CD14-positive monocyte (primary cell): ENCODE data around the gene ARHGAP15. TPM values are rescaled to one million over a fixed set of nuclear protein-coding genes. Genes with fewer than 3 reads are reported as not detected.

Experiments used
- DNase-seq, 3 donors: peaks; one replicate each; pipeline ENCODE4 v3.0.0-alpha.2; 2011 to 2022
- H2AFZ ChIP-seq: 2 replicates; pipeline ENCODE4 v1.6.0; 2012; ENCODE audit warnings: mild to moderate bottlenecking, low read depth, low read length, inconsistent platforms; ENCODE audit not compliant: insufficient read depth, poor library complexity, severe bottlenecking
- H3K27ac ChIP-seq, 2 donors: 1 replicate in 1 of 2; 2 replicates in 1 of 2; pipeline ENCODE4 v1.5.1; 2012 to 2013; ENCODE audit warnings: low read length in 2 of 2, control low read depth in 1 of 2, inconsistent platforms in 1 of 2, low read depth in 1 of 2, mild to moderate bottlenecking in 1 of 2
- H3K27me3 ChIP-seq, 2 donors: one replicate each; pipeline versions ENCODE4 v1.6.0 to v1.6.1; 2011 to 2013; ENCODE audit warnings: low read length in 2 of 2; ENCODE audit not compliant: control insufficient read depth in 2 of 2, insufficient read depth in 2 of 2
- H3K36me3 ChIP-seq, 2 donors: replicated peaks in 1 of 2; 1 replicate in 1 of 2; 2 replicates in 1 of 2; pipeline versions ENCODE4 v1.5.1 to v1.6.1; 2012 to 2013; ENCODE audit warnings: low read length in 2 of 2, control low read depth in 1 of 2, inconsistent platforms in 1 of 2, mild to moderate bottlenecking in 1 of 2; ENCODE audit not compliant: insufficient read depth in 2 of 2, control insufficient read depth in 1 of 2
- H3K4me1 ChIP-seq, 2 donors: 1 replicate in 1 of 2; 2 replicates in 1 of 2; pipeline versions ENCODE4 v1.5.1 to v1.6.1; 2012 to 2013; ENCODE audit warnings: low read length in 2 of 2, control low read depth in 1 of 2, inconsistent platforms in 1 of 2, mild to moderate bottlenecking in 1 of 2, moderate library complexity in 1 of 2; ENCODE audit not compliant: insufficient read depth in 2 of 2, control insufficient read depth in 1 of 2
- H3K4me2 ChIP-seq: replicated peaks from 2 replicates; pipeline ENCODE3; 2012; ENCODE audit warnings: low read length, moderate library complexity, mild to moderate bottlenecking; ENCODE audit not compliant: poor library complexity, severe bottlenecking; ENCODE audit errors: extremely low read depth
- H3K4me3 ChIP-seq, 3 experiments: fragments of 200-600 bp in 1 of 3; sonication (generic) in 1 of 3; replicated peaks in 1 of 3; 1 replicate in 2 of 3; 2 replicates in 1 of 3; pipeline ENCODE4 v1.5.1; 2011 to 2013; ENCODE audit warnings: low read length in 3 of 3, mild to moderate bottlenecking in 3 of 3, control low read depth in 2 of 3, low read depth in 2 of 3, inconsistent platforms in 1 of 3, moderate library complexity in 1 of 3
- H3K79me2 ChIP-seq: 2 replicates; pipeline ENCODE4 v1.6.0; 2012; ENCODE audit warnings: mild to moderate bottlenecking, control low read depth, inconsistent platforms, low read length, moderate library complexity; ENCODE audit not compliant: insufficient read depth
- H3K9ac ChIP-seq: 2 replicates; pipeline ENCODE4 v1.6.0; 2017; ENCODE audit warnings: low read length, mild to moderate bottlenecking; ENCODE audit not compliant: insufficient read depth, poor library complexity, severe bottlenecking
- H3K9me3 ChIP-seq, 2 donors: replicated peaks in 1 of 2; 1 replicate in 1 of 2; 2 replicates in 1 of 2; pipeline versions ENCODE4 v1.5.1 to v1.6.1; 2012 to 2013; ENCODE audit warnings: low read length in 2 of 2, control low read depth in 1 of 2; ENCODE audit not compliant: control insufficient read depth in 1 of 2, insufficient read depth in 1 of 2
- H4K20me1 ChIP-seq: 2 replicates; pipeline ENCODE4 v1.6.0; 2012; ENCODE audit warnings: mild to moderate bottlenecking, low read length, control low read depth, moderate library complexity; ENCODE audit not compliant: insufficient read depth
- H3K27ac Mint-ChIP-seq, 7 donors: one replicate each; pipeline ENCODE4 v1.8.0; 2020; ENCODE audit warnings: mild to moderate bottlenecking in 7 of 7, mixed read lengths in 7 of 7, moderate library complexity in 6 of 7, inconsistent platforms in 2 of 7
- H3K27me3 Mint-ChIP-seq, 3 donors: one replicate each; pipeline ENCODE4 v1.8.0; 2021 to 2022; ENCODE audit warnings: low read depth in 3 of 3, mild to moderate bottlenecking in 3 of 3, mixed read lengths in 3 of 3, moderate library complexity in 3 of 3, inconsistent platforms in 1 of 3
- H3K36me3 Mint-ChIP-seq, 2 donors: one replicate each; pipeline ENCODE4 v1.8.0; 2020; ENCODE audit warnings: mixed read lengths in 2 of 2, inconsistent platforms in 1 of 2, mild to moderate bottlenecking in 1 of 2
- H3K4me1 Mint-ChIP-seq: one replicate; pipeline ENCODE4 v1.8.0; 2020; ENCODE audit warnings: mild to moderate bottlenecking, mixed read lengths
- H3K4me3 Mint-ChIP-seq, 2 donors: one replicate each; pipeline ENCODE4 v1.8.0; 2020; ENCODE audit warnings: mild to moderate bottlenecking in 2 of 2, mixed read lengths in 2 of 2, moderate library complexity in 1 of 2
- H3K9me3 Mint-ChIP-seq, 7 donors: one replicate each; pipeline ENCODE4 v1.8.0; 2020 to 2022; ENCODE audit warnings: mixed read lengths in 7 of 7, mild to moderate bottlenecking in 6 of 7, moderate library complexity in 6 of 7, inconsistent platforms in 2 of 7
- WGBS: methylation state at CpG from one replicate; pipeline ENCODE4 v1.1.5; 2013; ENCODE audit warnings: missing lambda C conversion rate; ENCODE audit not compliant: insufficient coverage; 5-methylcytosine and 5-hydroxymethylcytosine counted together
- intact Hi-C, 2 donors: fragments of 100-400 bp; cut with micrococcal nuclease; formaldehyde crosslinking; loops; one replicate each; pipeline versions ENCODE4 v1.15.0 to v1.15.1; 2023
- polyA plus RNA-seq, 3 donors: library from polyadenylated mRNA; depleted of rRNA in 1 of 3; unstranded in 2 of 3; stranded (reverse) in 1 of 3; fragments of 300-500 nt in 2 of 3; fragments of >200 nt in 1 of 3; fragmentation: Illumina TruSeq in 2 of 3; gene quantifications; 1 replicate in 2 of 3; 2 replicates in 1 of 3; pipeline ENCODE4 v1.2.3, GENCODE V29; 2012 to 2021
- TF ChIP-seq, protein P1 (sequence below): fragments of 200-600 bp; IDR thresholded peaks from one replicate; pipeline ENCODE4 v1.8.0; 2022; ENCODE audit warnings: antibody characterized with exemption, mild to moderate bottlenecking

Gene ARHGAP15
- polyA plus RNA-seq, 3 donors = 35.4 to 50.9 (median 50.7) TPM

DNA sequence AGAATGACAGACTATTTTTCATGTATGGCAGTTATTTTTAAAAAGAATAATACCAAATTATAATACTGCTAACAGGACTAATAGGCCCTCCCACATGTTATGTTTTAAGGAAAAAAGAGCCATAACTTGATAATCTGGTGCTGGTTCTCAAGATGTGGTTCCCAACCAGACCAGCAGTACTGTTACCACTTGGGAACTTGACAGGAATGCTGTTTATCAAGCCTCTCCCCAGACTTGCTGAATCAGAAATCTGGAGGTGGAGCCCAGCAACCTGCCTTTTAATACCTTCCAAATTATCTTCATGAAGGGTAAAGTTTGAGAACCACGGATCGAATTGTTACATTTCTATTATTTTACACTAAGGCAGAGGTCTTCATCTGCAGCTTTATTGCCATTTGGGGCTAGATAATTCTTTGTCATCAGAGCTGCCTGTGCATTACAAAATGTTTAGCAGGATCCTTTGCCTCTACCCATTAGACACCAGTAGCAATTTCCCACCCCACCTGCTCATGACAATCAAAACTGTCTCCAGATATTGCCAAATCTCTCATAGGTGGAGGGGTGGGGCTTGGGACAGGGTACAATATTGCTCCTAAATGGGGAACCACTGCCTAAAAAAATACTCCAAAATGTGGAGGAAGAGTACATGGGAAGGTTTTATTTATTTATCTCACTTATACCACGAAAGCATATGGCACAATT lies 629.6 kb downstream of the ARHGAP15 start:
- H2AFZ ChIP-seq = no peak overlapping the region

DNA sequence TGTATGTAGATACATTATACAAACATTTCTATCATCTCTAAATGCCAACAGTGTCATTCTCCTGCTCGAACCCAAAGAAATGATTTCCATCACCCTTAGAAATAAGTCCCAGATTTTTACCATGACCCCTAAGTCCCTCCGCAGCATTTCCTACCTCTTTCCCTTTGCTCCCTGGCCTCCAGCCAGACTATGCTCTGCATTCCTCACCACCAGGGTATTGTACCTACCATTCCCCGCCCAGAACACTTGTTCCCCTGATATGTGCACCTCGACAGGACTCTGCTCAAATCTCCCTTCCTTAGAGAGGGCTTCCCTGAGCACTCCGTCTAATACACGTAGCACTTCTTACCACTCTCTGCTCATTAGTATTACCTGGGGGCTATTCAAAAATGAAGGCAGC lies 630.2 kb downstream of the ARHGAP15 start:
- H3K9me3 ChIP-seq = no peaks in the 10 kb centered on the region
- no peaks in the 10 kb centered on the region for H3K27me3 ChIP-seq
- TF ChIP-seq, protein P1, sequence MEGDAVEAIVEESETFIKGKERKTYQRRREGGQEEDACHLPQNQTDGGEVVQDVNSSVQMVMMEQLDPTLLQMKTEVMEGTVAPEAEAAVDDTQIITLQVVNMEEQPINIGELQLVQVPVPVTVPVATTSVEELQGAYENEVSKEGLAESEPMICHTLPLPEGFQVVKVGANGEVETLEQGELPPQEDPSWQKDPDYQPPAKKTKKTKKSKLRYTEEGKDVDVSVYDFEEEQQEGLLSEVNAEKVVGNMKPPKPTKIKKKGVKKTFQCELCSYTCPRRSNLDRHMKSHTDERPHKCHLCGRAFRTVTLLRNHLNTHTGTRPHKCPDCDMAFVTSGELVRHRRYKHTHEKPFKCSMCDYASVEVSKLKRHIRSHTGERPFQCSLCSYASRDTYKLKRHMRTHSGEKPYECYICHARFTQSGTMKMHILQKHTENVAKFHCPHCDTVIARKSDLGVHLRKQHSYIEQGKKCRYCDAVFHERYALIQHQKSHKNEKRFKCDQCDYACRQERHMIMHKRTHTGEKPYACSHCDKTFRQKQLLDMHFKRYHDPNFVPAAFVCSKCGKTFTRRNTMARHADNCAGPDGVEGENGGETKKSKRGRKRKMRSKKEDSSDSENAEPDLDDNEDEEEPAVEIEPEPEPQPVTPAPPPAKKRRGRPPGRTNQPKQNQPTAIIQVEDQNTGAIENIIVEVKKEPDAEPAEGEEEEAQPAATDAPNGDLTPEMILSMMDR = no peak
- H4K20me1 ChIP-seq = no peaks in the 10 kb centered on the region
- H3K36me3 Mint-ChIP-seq = peaks cover 8 to 12% of the 10 kb centered on the region in 2 donors
- H3K27me3 Mint-ChIP-seq = no peaks in the 10 kb centered on the region
- H3K27ac Mint-ChIP-seq = peak overlapping the region in 1 of 7 donors; percentile 7
- no peaks in the 10 kb centered on the region for H3K9me3 Mint-ChIP-seq
- H3K79me2 ChIP-seq = no peaks in the 10 kb centered on the region
- no peak overlapping the region for H2AFZ ChIP-seq
- WGBS = 96% methylated on average over 4 of the region's 6 CpGs
- no peak overlapping the region for H3K4me3 Mint-ChIP-seq
- H3K4me3 ChIP-seq = no peak overlapping the region
- H3K9ac ChIP-seq = no peak overlapping the region
- no peak overlapping the region for H3K4me2 ChIP-seq
- H3K36me3 ChIP-seq = no peaks in the 10 kb centered on the region
- no peak overlapping the region for H3K27ac ChIP-seq
- H3K4me1 Mint-ChIP-seq = peaks cover 2% of the 10 kb centered on the region
- DNase-seq = no peak
- no peaks in the 10 kb centered on the region for H3K4me1 ChIP-seq
- intact Hi-C loops = no loop called here

More for the DNA sequence above, 629.6 kb downstream of the ARHGAP15 start:
- H3K9ac ChIP-seq = no peak overlapping the region
- H4K20me1 ChIP-seq = no peaks in the 10 kb centered on the region
- WGBS = no CpG with 5 or more reads among the region's 3 CpGs
- no peak overlapping the region for H3K4me2 ChIP-seq
- H3K27me3 ChIP-seq = no peaks in the 10 kb centered on the region
- H3K4me1 ChIP-seq = no peaks in the 10 kb centered on the region
- TF ChIP-seq, protein P1 = no peak
- no peaks in the 10 kb centered on the region for H3K9me3 Mint-ChIP-seq
- no peak overlapping the region for H3K4me3 ChIP-seq
- no peaks in the 10 kb centered on the region for H3K27me3 Mint-ChIP-seq
- no peak overlapping the region for H3K4me3 Mint-ChIP-seq
- no peaks in the 10 kb centered on the region for H3K79me2 ChIP-seq
- peaks cover 2% of the 10 kb centered on the region for H3K4me1 Mint-ChIP-seq
- no peaks in the 10 kb centered on the region for H3K9me3 ChIP-seq
- intact Hi-C loops = no loop called here
- peaks cover 4 to 7% of the 10 kb centered on the region in 2 donors for H3K36me3 Mint-ChIP-seq
- H3K27ac Mint-ChIP-seq = no peak overlapping the region
- no peaks in the 10 kb centered on the region for H3K36me3 ChIP-seq
- no peak overlapping the region for H3K27ac ChIP-seq
- no peak for DNase-seq
